HAP-1 (cell line): ENCODE results near the gene SLC18A3.

Experiments used
- DNase-seq, 2 experiments: peaks; one replicate each; pipeline ENCODE4 v3.0.0-alpha.2; 2016 to 2020; ENCODE audit warnings: low spot score in 2 of 2
- H3K27me3 ChIP-seq: fragments of 250-450 bp; sonication (Bioruptor Pico); 2 replicates; pipeline ENCODE4 v1.5.1; 2020; ENCODE audit warnings: low read depth, mild to moderate bottlenecking, moderate library complexity
- H3K36me3 ChIP-seq: fragments of 250-450 bp; sonication (Bioruptor Pico); replicated peaks from 2 replicates; pipeline ENCODE4 v1.5.1; 2020; ENCODE audit warnings: mild to moderate bottlenecking
- H3K4me1 ChIP-seq: fragments of 250-450 bp; sonication (Bioruptor Pico); 2 replicates; pipeline ENCODE4 v1.5.1; 2020; ENCODE audit warnings: mild to moderate bottlenecking
- H3K4me3 ChIP-seq: fragments of 250-450 bp; sonication (Bioruptor Pico); 2 replicates; pipeline ENCODE4 v1.5.1; 2020; ENCODE audit warnings: mild to moderate bottlenecking, moderate library complexity
- H3K9me3 ChIP-seq: fragments of 250-450 bp; sonication (Bioruptor Pico); 2 replicates; pipeline ENCODE4 v1.5.1; 2020; ENCODE audit warnings: mild to moderate bottlenecking, moderate library complexity
- in situ Hi-C: fragments of 300-500 bp; cut with MboI; formaldehyde crosslinking; loops from 3 replicates; pipeline ENCODE4 v1.14.3; 2020; ENCODE audit warnings: low sequenced_read_pairs, inconsistent platforms, mixed read lengths

The SLC18A3 gene

GRCh38 chr10:49632406-49633317 is 22.6 kb downstream of the SLC18A3 start:
- H3K9me3 ChIP-seq: no peaks in the 10 kb centered on the region
- H3K4me3 ChIP-seq: no peak overlapping the region
- H3K36me3 ChIP-seq: no peaks in the 10 kb centered on the region
- in situ Hi-C loops: no loop called here
- no peak for DNase-seq
- no peaks in the 10 kb centered on the region for H3K4me1 ChIP-seq
- H3K27me3 ChIP-seq: peaks cover 3% of the 10 kb centered on the region; the same call in 1 of the 2 replicates

- peaks cover 9% of the 10 kb centered on the region; the same call in 1 of the 2 replicates for H3K27me3 ChIP-seq
- H3K4me3 ChIP-seq: no peak overlapping the region
- H3K36me3 ChIP-seq: no peaks in the 10 kb centered on the region
- no peaks in the 10 kb centered on the region for H3K9me3 ChIP-seq
- no peaks in the 10 kb centered on the region for H3K4me1 ChIP-seq
- in situ Hi-C loops: no loop called here
- DNase-seq: no peak
Measured at GRCh38 chr10:49633327-49634068, 23.4 kb downstream of the SLC18A3 start.

- DNase-seq: no peak
- no peaks in the 10 kb centered on the region for H3K9me3 ChIP-seq
- H3K36me3 ChIP-seq: no peaks in the 10 kb centered on the region
- peaks cover 9% of the 10 kb centered on the region; the same call in 1 of the 2 replicates for H3K27me3 ChIP-seq
- no peaks in the 10 kb centered on the region for H3K4me1 ChIP-seq
- H3K4me3 ChIP-seq: no peak overlapping the region
- in situ Hi-C loops: no loop called here
Measured at GRCh38 chr10:49634069-49634660, 24.1 kb downstream of the SLC18A3 start.

GRCh38 chr10:49642311-49642710 is 32.2 kb downstream of the SLC18A3 start:
- no peaks in the 10 kb centered on the region for H3K36me3 ChIP-seq
- DNase-seq: no peak
- in situ Hi-C loops: no loop called here
- no peaks in the 10 kb centered on the region for H3K9me3 ChIP-seq
- H3K4me1 ChIP-seq: no peaks in the 10 kb centered on the region
- no peak overlapping the region for H3K4me3 ChIP-seq
- H3K27me3 ChIP-seq: peaks cover 9% of the 10 kb centered on the region; the same call in 1 of the 2 replicates

GRCh38 chr10:49643241-49644034 is 33.3 kb downstream of the SLC18A3 start:
- DNase-seq: no peak
- no peak overlapping the region for H3K4me3 ChIP-seq
- H3K9me3 ChIP-seq: no peaks in the 10 kb centered on the region
- no peaks in the 10 kb centered on the region; the same call in 1 of the 2 replicates for H3K27me3 ChIP-seq
- in situ Hi-C loops: no loop called here
- H3K36me3 ChIP-seq: no peaks in the 10 kb centered on the region
- no peaks in the 10 kb centered on the region for H3K4me1 ChIP-seq

GRCh38 chr10:49644035-49644646 is 34.0 kb downstream of the SLC18A3 start:
- H3K36me3 ChIP-seq: no peaks in the 10 kb centered on the region
- H3K4me3 ChIP-seq: no peak overlapping the region
- no peaks in the 10 kb centered on the region for H3K9me3 ChIP-seq
- in situ Hi-C loops: no loop called here
- no peaks in the 10 kb centered on the region for H3K4me1 ChIP-seq
- DNase-seq: no peak
- no peaks in the 10 kb centered on the region; the same call in 1 of the 2 replicates for H3K27me3 ChIP-seq

- H3K27me3 ChIP-seq: no peaks in the 10 kb centered on the region
- H3K9me3 ChIP-seq: no peaks in the 10 kb centered on the region
- DNase-seq: no peak
- H3K36me3 ChIP-seq: no peaks in the 10 kb centered on the region
- in situ Hi-C loops: no loop called here
- H3K4me3 ChIP-seq: no peak overlapping the region
- no peaks in the 10 kb centered on the region for H3K4me1 ChIP-seq
Measured at GRCh38 chr10:49645417-49645816, 35.3 kb downstream of the SLC18A3 start.

GRCh38 chr10:49645871-49646870 is 36.1 kb downstream of the SLC18A3 start:
- H3K27me3 ChIP-seq: no peaks in the 10 kb centered on the region
- H3K4me1 ChIP-seq: no peaks in the 10 kb centered on the region
- no peaks in the 10 kb centered on the region for H3K9me3 ChIP-seq
- no peak for DNase-seq
- no peaks in the 10 kb centered on the region for H3K36me3 ChIP-seq
- in situ Hi-C loops: no loop called here
- no peak overlapping the region for H3K4me3 ChIP-seq

- no peaks in the 10 kb centered on the region for H3K9me3 ChIP-seq
- H3K27me3 ChIP-seq: no peaks in the 10 kb centered on the region
- no peak overlapping the region for H3K4me3 ChIP-seq
- in situ Hi-C loops: no loop called here
- H3K4me1 ChIP-seq: no peaks in the 10 kb centered on the region
- no peak for DNase-seq
- H3K36me3 ChIP-seq: no peaks in the 10 kb centered on the region
Measured at GRCh38 chr10:49647554-49647953, 37.4 kb downstream of the SLC18A3 start.

GRCh38 chr10:49647985-49648795 is 38.1 kb downstream of the SLC18A3 start:
- Histone ChIP-seq H3K4me3 (no peak overlapping the region), H3K36me3 (no peaks in the 10 kb centered on the region), H3K27me3 (no peaks in the 10 kb centered on the region), H3K4me1 (no peaks in the 10 kb centered on the region), H3K9me3 (no peaks in the 10 kb centered on the region)
- DNase-seq: no peak
- in situ Hi-C loops: no loop called here

- Histone ChIP-seq H3K36me3 (no peaks in the 10 kb centered on the region), H3K4me1 (no peaks in the 10 kb centered on the region), H3K9me3 (no peaks in the 10 kb centered on the region), H3K27me3 (no peaks in the 10 kb centered on the region), H3K4me3 (no peak overlapping the region)
- no peak for DNase-seq
- in situ Hi-C loops: no loop called here
Measured at GRCh38 chr10:49649294-49649693, 39.2 kb downstream of the SLC18A3 start.
